ENCODE measurements around the gene FTCD. TPM values are rescaled to one million over a fixed set of nuclear protein-coding genes. Genes with fewer than 3 reads are reported as not detected.

FTCD gene
- total RNA-seq, 1 experiment from 2014 or later: 0.40 TPM

DNA sequence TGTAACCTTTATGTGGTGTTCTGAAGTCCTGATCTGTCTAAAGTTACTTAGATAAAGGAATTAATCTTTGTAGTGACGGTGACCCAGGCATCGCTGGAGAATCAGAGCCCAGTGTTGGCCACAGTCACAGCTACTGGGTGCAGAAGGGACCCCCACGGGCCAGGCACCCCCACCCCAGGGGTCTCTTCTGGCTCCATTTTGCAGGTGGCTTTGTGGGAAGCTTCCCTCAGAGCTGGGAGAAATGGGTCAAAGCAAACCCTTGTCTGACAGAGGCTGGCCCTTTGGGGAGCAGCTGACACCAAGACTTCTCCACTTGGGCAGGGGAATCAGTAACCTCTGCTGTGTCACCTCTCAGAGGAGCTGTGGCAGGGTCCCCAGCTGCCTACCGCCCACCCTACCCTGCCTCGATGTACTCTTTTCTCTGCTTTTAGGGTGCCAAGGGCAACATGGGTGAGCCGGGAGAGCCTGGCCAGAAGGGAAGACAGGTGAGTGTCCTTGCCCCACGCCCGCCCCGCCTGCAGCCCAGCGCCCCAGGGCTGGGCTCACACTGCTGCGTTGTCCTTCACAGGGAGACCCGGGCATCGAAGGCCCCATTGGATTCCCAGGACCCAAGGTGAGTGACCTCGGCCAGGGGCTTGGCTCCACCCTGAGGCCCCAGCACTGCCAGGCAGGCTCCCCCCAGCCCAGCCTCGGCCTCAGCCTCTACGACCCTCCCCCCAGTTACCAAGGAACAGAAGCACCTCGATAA lies 39.8 kb downstream of the FTCD start:
- POLR2A ChIA-PET (ENCODE audit: unreplicated experiment): no interaction called here

DNA sequence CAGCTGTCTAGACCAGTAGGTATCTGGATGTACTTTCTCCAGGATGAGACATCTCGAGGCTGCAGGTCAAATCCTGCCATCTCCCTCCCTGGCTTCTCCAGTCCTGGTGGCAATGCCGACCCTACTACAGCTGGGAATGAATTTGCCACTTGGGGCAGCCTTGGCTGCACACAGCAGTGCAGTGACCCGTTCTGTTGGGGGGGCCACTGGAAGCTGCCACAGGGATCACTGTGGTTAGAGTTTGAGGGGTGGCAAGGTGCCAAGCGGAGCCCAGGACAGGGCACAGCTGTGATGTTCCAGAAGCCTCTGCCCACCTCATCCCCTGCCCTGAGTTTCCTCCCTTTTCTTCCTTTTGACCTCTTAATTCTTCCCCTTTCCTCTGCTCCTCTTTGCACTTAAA lies 40.4 kb downstream of the FTCD start:
- H2AFZ ChIP-seq (ENCODE audit: low read length): no peak overlapping the region
- ChIA-PET CTCF (no interaction called here), POLR2A (ENCODE audit: unreplicated experiment) (no interaction called here)
- H3K4me2 ChIP-seq (ENCODE audit: low read length): no peak overlapping the region
- ATAC-seq (no peak), DNase-seq (no peak)
- H3K36me3 ChIP-seq (ENCODE audit: low read depth, low read length): peaks cover 75% of the 10 kb centered on the region
- H3K9me2 ChIP-seq (replicated peaks; ENCODE audit: low read length): no peaks in the 10 kb centered on the region
- intact Hi-C loops (cut with micrococcal nuclease): no loop called here
- no TSS peak for BruUV-seq (replicated peaks)
- H3K9ac ChIP-seq (ENCODE audit: low read length): no peak overlapping the region
- H3K79me2 ChIP-seq (ENCODE audit: low read length): peaks cover 13% of the 10 kb centered on the region
- peaks cover 7% of the 10 kb centered on the region for H3K4me1 ChIP-seq (ENCODE audit: insufficient read depth, low read length)
- no peaks in the 10 kb centered on the region for H4K20me1 ChIP-seq (ENCODE audit: low read length)
- no peak overlapping the region for H3K27ac ChIP-seq (ENCODE audit: low read length)
- TF ChIP-seq EZH2phosphoT487 (IDR thresholded peaks at IDR 0.05; ENCODE audit: borderline replicate concordance, low read length) (no peak), EZH2 (IDR thresholded peaks at IDR 0.05; ENCODE audit: low read length, unreplicated experiment) (no peak)
- TF ChIP-seq, protein P1, sequence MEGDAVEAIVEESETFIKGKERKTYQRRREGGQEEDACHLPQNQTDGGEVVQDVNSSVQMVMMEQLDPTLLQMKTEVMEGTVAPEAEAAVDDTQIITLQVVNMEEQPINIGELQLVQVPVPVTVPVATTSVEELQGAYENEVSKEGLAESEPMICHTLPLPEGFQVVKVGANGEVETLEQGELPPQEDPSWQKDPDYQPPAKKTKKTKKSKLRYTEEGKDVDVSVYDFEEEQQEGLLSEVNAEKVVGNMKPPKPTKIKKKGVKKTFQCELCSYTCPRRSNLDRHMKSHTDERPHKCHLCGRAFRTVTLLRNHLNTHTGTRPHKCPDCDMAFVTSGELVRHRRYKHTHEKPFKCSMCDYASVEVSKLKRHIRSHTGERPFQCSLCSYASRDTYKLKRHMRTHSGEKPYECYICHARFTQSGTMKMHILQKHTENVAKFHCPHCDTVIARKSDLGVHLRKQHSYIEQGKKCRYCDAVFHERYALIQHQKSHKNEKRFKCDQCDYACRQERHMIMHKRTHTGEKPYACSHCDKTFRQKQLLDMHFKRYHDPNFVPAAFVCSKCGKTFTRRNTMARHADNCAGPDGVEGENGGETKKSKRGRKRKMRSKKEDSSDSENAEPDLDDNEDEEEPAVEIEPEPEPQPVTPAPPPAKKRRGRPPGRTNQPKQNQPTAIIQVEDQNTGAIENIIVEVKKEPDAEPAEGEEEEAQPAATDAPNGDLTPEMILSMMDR (conservative IDR thresholded peaks at IDR 0.05; ENCODE audit: low read depth, low read length): no peak
- H3K9me3 ChIP-seq (ENCODE audit: low read length): no peaks in the 10 kb centered on the region
- no peaks in the 10 kb centered on the region for H3K27me3 ChIP-seq (ENCODE audit: low read length)
- H3K4me3 ChIP-seq (ENCODE audit: low read length): no peak overlapping the region
- no peaks in the 10 kb centered on the region for H3F3A ChIP-seq (ENCODE audit: low read length, unreplicated experiment)

More for the DNA sequence above, 39.8 kb downstream of the FTCD start:
- no peak for ATAC-seq
- Histone ChIP-seq H3K4me3 (ENCODE audit: low read length) (no peak overlapping the region), H3K9ac (ENCODE audit: low read length) (no peak overlapping the region), H4K20me1 (ENCODE audit: low read length) (no peaks in the 10 kb centered on the region), H3K9me3 (ENCODE audit: low read length) (no peaks in the 10 kb centered on the region), H3K36me3 (ENCODE audit: low read depth, low read length) (peaks cover 78% of the 10 kb centered on the region), H3K9me2 (replicated peaks; ENCODE audit: low read length) (no peaks in the 10 kb centered on the region), H3K4me2 (ENCODE audit: low read length) (no peak overlapping the region), H2AFZ (ENCODE audit: low read length) (no peak overlapping the region), H3K27me3 (ENCODE audit: low read length) (no peaks in the 10 kb centered on the region), H3K27ac (ENCODE audit: low read length) (no peak overlapping the region), H3K79me2 (ENCODE audit: low read length) (peaks cover 6% of the 10 kb centered on the region; the same call in 1 of the 2 replicates), H3K4me1 (ENCODE audit: insufficient read depth, low read length) (peaks cover 9% of the 10 kb centered on the region), H3F3A (ENCODE audit: low read length, unreplicated experiment) (no peaks in the 10 kb centered on the region)
- no peak for DNase-seq
- TF ChIP-seq EZH2phosphoT487 (IDR thresholded peaks at IDR 0.05; ENCODE audit: borderline replicate concordance, low read length): no peak
- TF ChIP-seq EZH2 (IDR thresholded peaks at IDR 0.05; ENCODE audit: low read length, unreplicated experiment): no peak
- TF ChIP-seq, protein P1 (conservative IDR thresholded peaks at IDR 0.05; ENCODE audit: low read depth, low read length): no peak
- no TSS peak for BruUV-seq (replicated peaks)
- CTCF ChIA-PET: no interaction called here
- intact Hi-C loops (cut with micrococcal nuclease): no loop called here

DNA sequence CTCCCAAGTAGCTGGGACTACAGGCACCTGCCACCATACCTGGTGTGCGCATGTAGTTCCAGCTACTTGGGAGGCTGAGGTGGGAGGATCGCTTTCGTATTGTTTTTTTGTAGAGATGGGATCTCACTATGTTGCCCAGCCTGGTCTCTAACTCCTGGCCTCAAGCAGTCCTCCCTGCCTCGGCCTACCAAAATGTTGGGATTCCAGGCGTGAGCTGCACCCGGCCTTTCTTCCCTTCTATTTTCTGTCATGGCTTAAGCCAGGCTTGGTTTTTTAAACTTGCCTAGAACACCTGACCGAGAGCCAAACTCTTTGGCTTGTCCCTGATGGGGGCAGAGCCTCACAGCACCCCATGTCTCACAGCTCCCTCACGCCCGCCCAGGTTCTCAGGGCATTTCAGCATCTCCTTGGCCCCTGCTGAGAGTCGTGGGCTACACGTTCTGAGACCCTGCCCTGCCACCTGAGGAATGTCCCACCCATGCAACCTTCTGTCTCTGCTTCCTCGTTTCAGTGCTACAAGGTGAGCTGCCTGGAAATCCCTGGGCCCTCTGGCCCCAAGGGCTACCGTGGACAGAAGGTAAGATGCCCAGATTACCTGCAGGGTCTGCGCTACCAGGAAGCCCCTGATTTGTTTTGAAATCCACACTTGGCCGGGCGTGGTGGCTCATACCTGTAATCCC lies 41.7 kb downstream of the FTCD start:
- Histone ChIP-seq H3K79me2 (ENCODE audit: low read length) (peaks cover 26% of the 10 kb centered on the region), H3F3A (ENCODE audit: low read length, unreplicated experiment) (no peaks in the 10 kb centered on the region), H3K4me3 (ENCODE audit: low read length) (no peak overlapping the region), H3K4me2 (ENCODE audit: low read length) (no peak overlapping the region), H3K4me1 (ENCODE audit: insufficient read depth, low read length) (peaks cover 7% of the 10 kb centered on the region), H3K27ac (ENCODE audit: low read length) (no peak overlapping the region), H3K27me3 (ENCODE audit: low read length) (no peaks in the 10 kb centered on the region), H3K9ac (ENCODE audit: low read length) (no peak overlapping the region), H3K9me2 (replicated peaks; ENCODE audit: low read length) (no peaks in the 10 kb centered on the region), H2AFZ (ENCODE audit: low read length) (no peak overlapping the region), H3K9me3 (ENCODE audit: low read length) (no peaks in the 10 kb centered on the region), H4K20me1 (ENCODE audit: low read length) (0 out of 2 replicates have a peak, but pooled peaks cover 5% of the 10 kb centered on the region), H3K36me3 (ENCODE audit: low read depth, low read length) (peaks cover 61% of the 10 kb centered on the region)
- intact Hi-C loops (cut with micrococcal nuclease): no loop called here
- no TSS peak for BruUV-seq (replicated peaks)
- ATAC-seq: no peak
- no peak for DNase-seq
- POLR2A ChIA-PET (ENCODE audit: unreplicated experiment): no interaction called here
- TF ChIP-seq, protein P1 (conservative IDR thresholded peaks at IDR 0.05; ENCODE audit: low read depth, low read length): no peak
- TF ChIP-seq EZH2 (IDR thresholded peaks at IDR 0.05; ENCODE audit: low read length, unreplicated experiment) (no peak), EZH2phosphoT487 (IDR thresholded peaks at IDR 0.05; ENCODE audit: borderline replicate concordance, low read length) (no peak)
- CTCF ChIA-PET: no interaction called here
